IMR-90 (cell line): ENCODE measurements around the gene PBLD. TPM values are rescaled to one million over a fixed set of nuclear protein-coding genes. Genes with fewer than 3 reads are reported as not detected.

Experiments used
- ATAC-seq: fragments of 200-7000 bp; cut with Tn5 transposase; 2 replicates; pipeline ENCODE4 v1.9.1; 2020; ENCODE audit warnings: low read depth, mild to moderate bottlenecking, moderate library complexity
- BruUV-seq: library from RNA; stranded (reverse); fragments of 400-500 nt; replicated peaks from 2 replicates; lab custom pipeline; 2021; lab: Mats Ljungman, UMichigan
- CTCF ChIA-PET: fragments of 300-600 bp; formaldehyde crosslinking; extraction: SDS; loops from one replicate; lab custom pipeline; 2021; ENCODE audit warnings: antibody characterized with exemption; lab: Yijun Ruan, JAX
- POLR2A ChIA-PET: fragments of 300-600 bp; sonication (Branson Sonifier 250); formaldehyde crosslinking; loops from one replicate; lab custom pipeline; 2022; ENCODE audit warnings: antibody characterized with exemption; ENCODE audit not compliant: unreplicated experiment; lab: Charles Lee
- DNase-seq: peaks from one replicate; pipeline ENCODE4 v3.0.0; 2013
- H2AFZ ChIP-seq: replicated peaks from 2 replicates; pipeline ENCODE3; 2013; ENCODE audit warnings: low read length, mild to moderate bottlenecking; ENCODE audit not compliant: poor library complexity
- H2AK5ac ChIP-seq: 2 replicates; pipeline ENCODE4 v1.6.1; 2013; ENCODE audit warnings: low read depth, low read length, inconsistent platforms
- H2AK9ac ChIP-seq: replicated peaks from 2 replicates; pipeline ENCODE3; 2013; ENCODE audit warnings: mild to moderate bottlenecking, low read depth, low read length, moderate library complexity; ENCODE audit not compliant: poor library complexity
- H2BK120ac ChIP-seq: 2 replicates; pipeline ENCODE4 v1.6.1; 2013; ENCODE audit warnings: low read depth, low read length, inconsistent platforms
- H2BK15ac ChIP-seq: 3 replicates; pipeline ENCODE4 v1.6.1; 2013; ENCODE audit warnings: low read depth, low read length, inconsistent platforms
- H2BK20ac ChIP-seq: 2 replicates; pipeline ENCODE4 v1.6.1; 2013; ENCODE audit warnings: low read depth, mild to moderate bottlenecking, inconsistent platforms, low read length, moderate library complexity
- H2BK5ac ChIP-seq: 2 replicates; pipeline ENCODE4 v1.6.1; 2013; ENCODE audit warnings: mild to moderate bottlenecking, low read depth, low read length, inconsistent platforms; ENCODE audit not compliant: poor library complexity, severe bottlenecking
- H3K14ac ChIP-seq: replicated peaks from 2 replicates; pipeline ENCODE4 v1.6.1; 2013; ENCODE audit warnings: low read depth, low read length, inconsistent platforms
- H3K18ac ChIP-seq: 2 replicates; pipeline ENCODE4 v1.6.1; 2013; ENCODE audit warnings: low read depth, low read length, control low read depth
- H3K23ac ChIP-seq: 2 replicates; pipeline ENCODE4 v1.6.1; 2013; ENCODE audit warnings: low read depth, low read length, inconsistent platforms
- H3K27ac ChIP-seq: 2 replicates; pipeline ENCODE4 v1.5.1; 2013; ENCODE audit warnings: mild to moderate bottlenecking, control low read depth, low read length; ENCODE audit not compliant: insufficient read depth
- H3K27me3 ChIP-seq: 2 replicates; pipeline ENCODE4 v1.6.1; 2013; ENCODE audit warnings: low read length; ENCODE audit not compliant: control insufficient read depth, insufficient read depth
- H3K36me3 ChIP-seq: 2 replicates; pipeline ENCODE4 v1.6.1; 2013; ENCODE audit warnings: low read length, mixed read lengths; ENCODE audit not compliant: control insufficient read depth, insufficient read depth
- H3K4ac ChIP-seq: 2 replicates; pipeline ENCODE4 v1.6.1; 2013; ENCODE audit warnings: low read depth, low read length, inconsistent platforms
- H3K4me1 ChIP-seq: 2 replicates; pipeline ENCODE4 v1.6.1; 2013; ENCODE audit warnings: low read length, mixed read lengths; ENCODE audit not compliant: control insufficient read depth, insufficient read depth
- H3K4me2 ChIP-seq: 2 replicates; pipeline ENCODE4 v1.6.1; 2013; ENCODE audit warnings: low read depth, mild to moderate bottlenecking, control low read depth, low read length, moderate library complexity
- H3K4me3 ChIP-seq: 2 replicates; pipeline ENCODE4 v1.5.1; 2013; ENCODE audit warnings: low read depth, mild to moderate bottlenecking, control low read depth, low read length, moderate library complexity; ENCODE audit not compliant: insufficient read depth
- H3K56ac ChIP-seq: 2 replicates; pipeline ENCODE4 v1.6.1; 2013; ENCODE audit warnings: low read length, inconsistent platforms; ENCODE audit not compliant: insufficient read depth; ENCODE audit errors: extremely low read depth
- H3K79me1 ChIP-seq, 2 experiments: 2 replicates each; pipeline ENCODE4 v1.6.1; 2013; ENCODE audit warnings: low read length in 2 of 2, inconsistent platforms in 1 of 2, low read depth in 1 of 2
- H3K9ac ChIP-seq: 2 replicates; pipeline ENCODE4 v1.6.1; 2013; ENCODE audit warnings: low read depth, low read length, control low read depth
- H3K9me1 ChIP-seq: 2 replicates; pipeline ENCODE4 v1.6.1; 2013; ENCODE audit warnings: low read length, inconsistent platforms; ENCODE audit not compliant: insufficient read depth
- H3K9me3 ChIP-seq: 2 replicates; pipeline ENCODE4 v1.6.1; 2013; ENCODE audit warnings: low read length; ENCODE audit not compliant: control insufficient read depth, insufficient read depth
- H4K20me1 ChIP-seq: 2 replicates; pipeline ENCODE4 v1.6.1; 2013; ENCODE audit warnings: low read length, inconsistent platforms; ENCODE audit not compliant: insufficient read depth
- H4K5ac ChIP-seq: 2 replicates; pipeline ENCODE4 v1.6.1; 2013; ENCODE audit warnings: mild to moderate bottlenecking, low read depth, low read length, control low read depth
- H4K8ac ChIP-seq, 2 experiments: 2 replicates each; pipeline ENCODE4 v1.6.1; 2013; ENCODE audit warnings: low read depth in 2 of 2, low read length in 2 of 2, control low read depth in 1 of 2, inconsistent platforms in 1 of 2
- H4K91ac ChIP-seq: 2 replicates; pipeline ENCODE4 v1.6.1; 2013; ENCODE audit warnings: low read depth, low read length, inconsistent platforms; ENCODE audit not compliant: insufficient read depth
- BHLHE40 ChIP-seq: fragments of 150-350 bp; IDR thresholded peaks from 2 replicates; pipeline ENCODE4 v1.6.1; 2016; ENCODE audit warnings: mild to moderate bottlenecking, low read depth, low read length
- CEBPB ChIP-seq: IDR thresholded peaks from 2 replicates; pipeline ENCODE4 v1.6.1; 2012; ENCODE audit warnings: low read depth, low read length, improper control_type of control experiment
- CHD1 ChIP-seq: IDR thresholded peaks from 2 replicates; pipeline ENCODE4 v1.6.1; 2012; ENCODE audit warnings: low read depth, low read length, improper control_type of control experiment
- CTCF ChIP-seq: conservative IDR thresholded peaks from 2 replicates; pipeline ENCODE4 v1.5.1; 2012; ENCODE audit warnings: mild to moderate bottlenecking, low read depth, low read length, improper control_type of control experiment
- ELK1 ChIP-seq: fragments of 150-350 bp; IDR thresholded peaks from 2 replicates; pipeline ENCODE4 v1.6.1; 2016; ENCODE audit warnings: low read depth, mild to moderate bottlenecking, low read length, moderate library complexity, borderline replicate concordance
- FOS ChIP-seq: fragments of 150-350 bp; IDR thresholded peaks from 2 replicates; pipeline ENCODE4 v1.6.1; 2016; ENCODE audit warnings: low read depth, low read length
- MAFK ChIP-seq: IDR thresholded peaks from 2 replicates; pipeline ENCODE4 v1.6.1; 2012; ENCODE audit warnings: low read depth, low read length, improper control_type of control experiment
- MAZ ChIP-seq: IDR thresholded peaks from 2 replicates; pipeline ENCODE4 v1.6.1; 2012; ENCODE audit warnings: low read depth, mild to moderate bottlenecking, low read length, improper control_type of control experiment, moderate library complexity, borderline replicate concordance
- MXI1 ChIP-seq: IDR thresholded peaks from 2 replicates; pipeline ENCODE4 v1.6.1; 2012; ENCODE audit warnings: low read depth, mild to moderate bottlenecking, low read length, moderate library complexity, borderline replicate concordance
- NFE2L2 ChIP-seq: fragments of 150-350 bp; IDR thresholded peaks from 2 replicates; pipeline ENCODE4 v1.6.1; 2016; ENCODE audit warnings: low read depth, mild to moderate bottlenecking, low read length
- POLR2A ChIP-seq: IDR thresholded peaks from 2 replicates; pipeline ENCODE4 v1.6.1; 2012; ENCODE audit warnings: mild to moderate bottlenecking, low read depth, low read length
- SMC3 ChIP-seq: fragments of 150-350 bp; IDR thresholded peaks from 2 replicates; pipeline ENCODE4 v1.6.1; 2016; ENCODE audit warnings: low read depth, mild to moderate bottlenecking, antibody characterized with exemption, low read length, moderate library complexity
- USF2 ChIP-seq: fragments of 150-350 bp; IDR thresholded peaks from 2 replicates; pipeline ENCODE4 v1.6.1; 2017; ENCODE audit warnings: mild to moderate bottlenecking, antibody characterized with exemption, low read length, low read depth
- WGBS, 2 experiments: methylation state at CpG; one replicate each; pipeline versions ENCODE4 v1.1.5 to v1.1.7; 2013; ENCODE audit warnings: missing lambda C conversion rate in 2 of 2; ENCODE audit not compliant: insufficient read length in 1 of 2; ENCODE audit errors: extremely low coverage in 2 of 2; 5-methylcytosine and 5-hydroxymethylcytosine counted together
- dilution Hi-C: fragments of 300-500 bp; cut with HindIII; formaldehyde crosslinking; loops from one replicate; pipeline ENCODE4 v1.14.3; 2018; ENCODE audit warnings: low sequenced_read_pairs; ENCODE audit not compliant: unreplicated experiment
- in situ Hi-C: fragments of 300-500 bp; cut with MboI; formaldehyde crosslinking; loops from 3 replicates; pipeline ENCODE4 v1.14.3; 2019; ENCODE audit warnings: low sequenced_read_pairs, inconsistent platforms, mixed read lengths
- intact Hi-C: fragments of 100-400 bp; cut with micrococcal nuclease; formaldehyde crosslinking; loops from 2 replicates; pipeline ENCODE4 v1.10.0; 2022
- polyA plus RNA-seq, 3 experiments: library from polyadenylated mRNA; depleted of rRNA; stranded (reverse); fragments of >200 nt; gene quantifications; 2 replicates each; pipeline ENCODE4 v1.2.3, GENCODE V29; 2012; ENCODE audit warnings: low replicate concordance in 1 of 3
- total RNA-seq: library from RNA; depleted of rRNA; stranded (reverse); fragments of >200 nt; gene quantifications from 2 replicates; pipeline ENCODE4 v1.2.3, GENCODE V29; 2012

PBLD gene
- total and polyA plus RNA-seq, 2 of the 4 experiments (the other 2 are of a cell fraction) = 3.3 to 5.7 TPM

- Histone ChIP-seq H3K23ac (peak within 1 kb of the TSS; percentile 99), H2BK120ac (peak within 1 kb of the TSS; percentile 88), H2BK5ac (peak within 1 kb of the TSS; percentile 93), H2AK9ac (peak within 1 kb of the TSS; percentile 100), H3K27ac (peak within 1 kb of the TSS; percentile 97), H3K9ac (peak within 1 kb of the TSS; percentile 98), H3K4me2 (peak within 1 kb of the TSS; percentile 92), H3K18ac (peak within 1 kb of the TSS; percentile 87), H2BK20ac (no peak within 1 kb of the TSS), H4K20me1 (peaks cover 41% of the 10 kb centered on the region), H3K4me3 (peak within 1 kb of the TSS; percentile 98), H2AFZ (peak within 1 kb of the TSS; percentile 97), H3K36me3 (no peaks in the 10 kb centered on the region), H3K79me1 (peaks cover 4 to 27% of the 10 kb centered on the region in 2 experiments; a peak in 3 of 4 replicates), H3K4me1 (peaks cover 12% of the 10 kb centered on the region), H3K9me3 (no peaks in the 10 kb centered on the region), H3K14ac (peak within 1 kb of the TSS; percentile 100), H3K9me1 (peaks cover 4% of the 10 kb centered on the region; the same call in 1 of the 2 replicates), H4K5ac (peak within 1 kb of the TSS; percentile 98), H4K8ac (peak within 1 kb of the TSS; percentile 92 to 98), H3K27me3 (no peaks in the 10 kb centered on the region), H3K4ac (peak within 1 kb of the TSS; percentile 99), H4K91ac (peak within 1 kb of the TSS; percentile 99), H2AK5ac (peak within 1 kb of the TSS; percentile 98), H2BK15ac (peak within 1 kb of the TSS; percentile 35; the same call in 1 of the 3 replicates), H3K56ac (peak within 1 kb of the TSS; percentile 99)
- peak; percentile 86 for ATAC-seq
- dilution Hi-C loops (no loop called here), in situ Hi-C loops (no loop called here), intact Hi-C loops (loop anchor here (10.0 kb wide), 3 partner anchors 257 to 477 kb away; partner anchors contain the start of genes HERC4 and SIRT1)
- CTCF ChIA-PET = interaction anchor here (0.6 kb wide), 2 partner anchors 391 to 446 kb away, joined by 3 to 5 read pairs; no protein-coding TSS in a partner anchor
- no TSS peak for BruUV-seq
- WGBS, 2 experiments = 0% methylated on average over 38 of the region's 73 CpGs; no CpG with 5 or more reads in 1 of the 2 experiments
- POLR2A ChIA-PET = interaction anchor here (0.6 kb wide), 5 partner anchors 79 to 472 kb away, joined by 3 to 13 read pairs (median 4); no protein-coding TSS in a partner anchor
- DNase-seq = peak; percentile 97
- TF ChIP-seq CHD1 = 0 out of 2 replicates have a peak, but pooled peaks have one; percentile 91
- peak; percentile 77 for TF ChIP-seq USF2
- TF ChIP-seq POLR2A = peak; percentile 99
- TF ChIP-seq MAZ = peak; percentile 84; the same call in 1 of the 2 replicates
- no peak for TF ChIP-seq CTCF
- peak; percentile 81 for TF ChIP-seq CEBPB
- no peak for TF ChIP-seq MAFK
- no peak for TF ChIP-seq NFE2L2
- TF ChIP-seq MXI1 = peak; percentile 66; the same call in 1 of the 2 replicates
- TF ChIP-seq BHLHE40 = peak; percentile 5; the same call in 1 of the 2 replicates
- TF ChIP-seq FOS = no peak
- no peak for TF ChIP-seq ELK1
- TF ChIP-seq SMC3 = no peak
These were observed 1.1 kb downstream of the PBLD start, which contains the start of gene HNRNPH3 for GRCh38 chr10:68331455-68332258. Gene HNRNPH3, plus strand, starts transcription at chr10:68332064. Its CDS starts 5,158 bp downstream, at chr10:68337222.
